HCEC 1CT (cell line): Measurements from ENCODE around the gene NKIRAS2.

ENCODE experiments used
- DNase-seq: peaks from one replicate; pipeline ENCODE4 v3.0.0-alpha.2; 2017

NKIRAS2 gene

DNA sequence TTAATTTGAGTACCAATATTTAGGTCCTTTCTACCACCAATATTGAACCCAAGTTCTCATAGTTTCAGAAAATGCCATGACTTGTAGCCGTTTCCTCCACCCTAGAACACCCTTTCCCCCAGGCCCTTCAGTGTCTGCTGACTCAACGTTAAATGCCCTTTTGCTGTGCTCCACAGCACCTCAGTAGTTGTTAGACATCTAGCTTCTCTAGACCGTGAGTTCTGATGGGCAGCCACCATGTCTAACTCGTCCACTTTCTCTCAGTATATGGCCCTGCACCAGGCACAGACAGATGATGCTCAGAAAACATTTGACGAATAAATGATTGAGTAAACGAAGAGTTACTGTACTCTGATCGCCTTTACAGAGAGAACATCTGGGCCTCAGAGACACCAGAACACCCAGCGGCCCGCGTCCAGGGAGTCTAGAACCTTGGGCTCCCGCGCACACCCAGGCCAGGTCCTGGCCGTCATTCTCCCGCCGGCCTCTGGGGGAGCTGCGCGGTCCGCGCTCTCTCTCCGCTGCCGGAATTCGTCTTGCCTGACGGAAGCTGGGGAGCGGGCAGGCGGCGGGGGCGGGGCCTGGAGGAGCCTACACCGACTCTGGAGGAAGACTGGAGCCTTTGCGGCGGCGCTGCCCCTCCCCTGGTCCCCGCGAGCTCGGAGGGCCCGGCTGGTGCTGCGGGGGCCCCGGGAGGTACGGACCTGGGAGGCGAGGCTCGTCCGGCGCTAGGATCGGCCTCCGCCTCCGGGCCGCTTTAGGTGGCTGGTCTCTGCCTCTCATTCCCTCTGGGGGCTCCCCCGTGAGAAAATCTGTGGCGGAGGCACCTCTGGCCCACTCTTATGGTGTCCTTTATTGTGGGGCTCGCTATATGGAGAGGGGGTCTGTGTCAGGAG lies at the start of gene NKIRAS2:
TSS of gene NKIRAS2 (plus strand) at position 582 of the 896 bp plus-strand sequence. CDS start 1,488 bp downstream, outside the sequence.
- DNase-seq: peak; percentile 91

DNA sequence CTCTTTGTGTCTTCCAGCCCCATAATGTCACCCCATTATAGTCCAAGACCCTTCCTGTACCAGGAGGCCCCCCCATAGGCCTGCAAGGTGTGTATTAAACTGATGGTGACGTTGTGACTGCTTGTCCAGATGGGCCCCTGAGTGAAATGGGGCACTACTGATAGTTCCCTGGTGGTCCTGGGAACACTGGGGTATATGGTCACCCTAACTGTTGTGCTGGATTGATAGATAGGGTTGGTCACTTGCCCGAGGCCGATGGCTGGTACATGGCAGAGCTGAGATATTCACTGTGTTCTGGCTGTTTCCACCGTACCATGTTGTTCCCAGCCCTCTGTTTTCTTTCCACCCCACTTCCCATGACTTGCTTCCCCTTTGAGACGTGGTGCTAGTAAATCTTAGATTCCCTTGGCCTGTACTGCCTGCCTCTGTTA lies 49.0 kb upstream of the NKIRAS2 start:
- DNase-seq: no peak

DNA sequence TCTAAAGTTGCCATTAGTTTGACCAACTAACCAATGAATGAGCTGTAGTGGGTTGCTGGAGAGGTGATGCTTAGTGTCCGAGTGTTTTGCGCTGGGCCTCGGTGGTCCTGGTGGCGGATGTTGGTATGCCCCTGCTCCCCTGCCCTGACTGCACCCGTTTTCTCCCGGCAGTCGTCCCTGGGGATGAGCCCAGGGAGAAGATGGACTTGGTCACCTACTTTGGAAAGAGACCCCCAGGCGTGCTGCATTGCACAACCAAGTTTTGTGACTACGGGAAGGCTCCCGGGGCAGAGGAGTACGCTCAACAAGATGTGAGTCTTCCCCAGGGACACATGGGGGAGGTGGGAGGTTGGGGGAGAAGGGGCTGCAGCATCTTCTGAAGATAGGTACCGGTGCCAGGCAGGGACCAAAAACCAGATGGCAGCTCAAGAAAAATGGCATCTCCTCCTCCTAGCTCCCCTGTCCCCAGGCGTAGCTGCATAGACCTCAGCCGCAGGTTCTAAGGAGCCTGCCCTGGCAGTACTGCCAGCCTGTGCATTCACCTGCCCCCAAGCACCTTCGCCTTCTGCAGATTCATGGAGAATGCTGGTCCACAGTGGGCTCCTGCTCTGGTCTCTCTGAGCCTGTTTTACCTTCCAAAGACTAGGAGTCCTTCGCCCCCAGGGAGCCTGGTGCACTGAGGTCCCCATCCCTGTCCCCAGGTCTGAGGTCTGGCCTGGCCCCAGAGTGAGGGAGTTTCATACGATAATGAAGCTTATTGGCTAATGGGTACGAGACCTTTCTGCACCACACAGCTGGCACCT lies 48.0 kb upstream of the NKIRAS2 start:
- DNase-seq: no peak

DNA sequence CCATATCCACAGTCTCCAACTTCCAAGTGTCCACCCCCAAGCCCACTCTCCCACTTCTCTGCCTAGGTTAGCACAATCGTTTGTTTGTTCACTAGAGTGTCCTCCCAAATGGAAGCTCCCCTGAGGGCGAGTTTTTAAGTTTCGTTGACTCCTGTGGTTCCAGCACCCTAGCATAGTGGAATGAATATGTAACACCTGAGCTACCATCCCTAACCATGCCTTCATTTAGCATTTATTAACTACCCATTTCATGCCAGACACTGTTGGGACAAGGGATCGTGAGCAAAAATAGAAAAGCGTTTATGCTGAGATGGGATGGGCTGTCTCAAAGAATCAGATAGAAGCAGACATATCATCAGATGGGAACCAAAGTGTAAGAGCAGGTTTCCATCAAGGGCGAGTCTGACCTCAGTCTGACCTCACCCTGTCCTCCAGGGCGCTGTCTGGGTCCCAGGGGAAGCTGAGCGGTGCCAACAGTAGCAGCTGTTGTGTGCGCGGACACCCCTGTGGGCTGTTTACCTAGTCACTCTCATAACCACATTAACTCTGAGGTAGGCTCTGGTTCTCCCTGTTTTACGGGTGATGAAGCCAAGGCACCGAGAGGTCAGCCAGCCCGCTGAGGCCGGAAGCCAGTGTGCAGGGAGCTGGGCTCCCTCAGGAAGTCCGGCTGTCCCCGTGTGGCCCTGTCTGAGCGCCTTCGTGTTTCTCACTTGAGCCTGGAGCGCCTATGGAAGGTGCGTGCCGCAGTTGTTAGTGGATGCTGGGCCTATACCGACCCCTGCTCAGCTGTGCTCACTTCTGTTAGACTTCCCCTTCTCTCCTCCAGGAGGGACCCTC lies 47.1 kb upstream of the NKIRAS2 start:
- DNase-seq: no peak

DNA sequence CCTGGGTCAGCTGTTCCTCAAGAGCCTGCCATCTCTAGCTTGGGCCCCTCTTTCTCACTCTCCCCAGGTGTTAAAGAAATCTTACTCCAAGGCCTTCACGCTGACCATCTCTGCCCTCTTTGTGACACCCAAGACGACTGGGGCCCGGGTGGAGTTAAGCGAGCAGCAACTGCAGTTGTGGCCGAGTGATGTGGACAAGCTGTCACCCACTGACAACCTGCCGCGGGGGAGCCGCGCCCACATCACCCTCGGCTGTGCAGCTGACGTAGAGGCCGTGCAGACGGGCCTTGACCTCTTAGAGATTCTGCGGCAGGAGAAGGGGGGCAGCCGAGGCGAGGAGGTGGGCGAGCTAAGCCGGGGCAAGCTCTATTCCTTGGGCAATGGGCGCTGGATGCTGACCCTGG lies 46.5 kb upstream of the NKIRAS2 start:
- DNase-seq: no peak

DNA sequence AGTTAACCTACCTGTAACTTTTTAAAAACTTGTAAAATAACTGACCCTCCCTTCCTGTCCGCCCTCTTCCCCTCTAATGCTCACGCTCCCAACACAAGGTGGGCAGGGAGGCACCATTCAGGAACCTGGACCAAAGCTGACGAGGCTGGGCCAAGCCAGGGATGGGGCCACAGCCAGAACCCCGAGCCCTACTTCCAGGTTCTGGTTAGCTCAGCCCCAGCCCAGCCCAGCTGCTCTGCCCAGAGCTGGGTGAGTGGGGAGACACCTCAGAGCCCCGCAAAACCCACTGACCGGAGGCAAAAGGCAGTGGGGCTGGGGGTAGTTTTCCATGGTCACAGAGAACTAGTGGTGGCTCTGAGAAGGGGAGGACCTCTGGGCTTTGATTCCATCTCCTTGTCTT lies 45.9 kb upstream of the NKIRAS2 start:
- DNase-seq: no peak

DNA sequence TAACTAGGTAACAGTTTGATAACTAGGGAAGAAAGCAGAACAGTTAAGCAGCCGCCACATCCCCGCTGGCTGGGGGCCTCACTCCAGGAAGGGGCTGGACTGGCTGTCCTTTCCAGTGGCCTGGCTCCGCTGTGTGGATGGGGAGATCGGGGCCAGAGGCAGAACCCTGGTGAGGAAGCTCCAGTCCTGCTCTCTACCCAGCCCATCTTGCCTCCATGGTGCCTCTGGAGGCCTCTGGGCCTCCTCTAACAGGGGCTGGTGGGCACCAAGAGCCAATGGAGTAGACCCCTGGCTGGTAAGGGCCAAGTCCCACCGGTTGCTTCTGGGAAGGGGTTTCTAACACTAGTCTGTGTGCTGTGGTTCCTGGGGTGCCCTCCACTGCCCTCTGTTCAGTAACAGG lies 45.2 kb upstream of the NKIRAS2 start:
- no peak for DNase-seq

DNA sequence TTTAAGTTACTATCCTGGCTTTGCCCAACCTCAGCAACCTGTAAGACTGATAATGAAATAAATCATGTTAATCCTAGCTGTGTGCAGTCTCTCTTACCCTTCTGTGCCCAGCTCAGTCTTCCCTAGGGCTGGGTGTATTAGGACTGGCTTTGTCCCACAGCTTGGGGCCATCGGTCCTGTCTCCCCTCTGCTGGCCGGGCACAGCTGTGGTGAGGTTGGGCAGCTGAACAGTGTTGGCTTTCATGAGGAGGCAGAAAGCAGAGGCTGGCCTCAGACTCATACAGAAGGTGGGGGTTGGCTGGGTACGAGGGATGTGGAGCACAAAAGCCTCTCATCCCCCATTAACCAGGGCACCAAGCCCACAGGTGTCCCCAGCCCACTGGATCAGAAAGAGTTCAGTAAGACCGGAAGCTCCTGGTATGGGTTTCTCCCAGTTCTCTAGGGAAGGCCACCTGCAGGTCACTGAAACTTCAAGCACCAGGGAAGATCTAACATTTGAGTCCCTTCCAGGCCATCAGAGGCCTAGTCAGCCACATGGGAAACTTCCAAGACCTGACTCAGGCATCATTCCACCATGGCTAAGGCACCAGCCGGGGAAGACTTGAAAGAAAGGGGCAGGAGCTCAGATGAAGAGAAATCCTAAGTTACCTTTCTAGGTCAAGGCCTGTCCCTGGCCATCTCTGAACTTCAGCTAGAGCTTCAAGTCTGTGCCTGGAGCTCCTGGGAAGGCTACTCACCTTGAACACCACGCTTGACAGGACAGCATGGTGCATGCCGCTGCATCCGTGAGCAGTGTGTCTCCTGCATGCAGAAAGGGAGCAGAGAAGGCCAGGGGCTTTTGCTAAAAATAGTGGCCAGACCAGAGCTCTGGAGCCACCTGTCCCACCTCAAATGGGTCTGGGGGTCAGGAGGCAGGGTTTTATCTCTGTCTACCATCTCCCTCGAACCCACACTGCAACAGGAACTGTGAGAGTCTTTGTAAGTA lies 44.5 kb upstream of the NKIRAS2 start:
- no peak for DNase-seq

DNA sequence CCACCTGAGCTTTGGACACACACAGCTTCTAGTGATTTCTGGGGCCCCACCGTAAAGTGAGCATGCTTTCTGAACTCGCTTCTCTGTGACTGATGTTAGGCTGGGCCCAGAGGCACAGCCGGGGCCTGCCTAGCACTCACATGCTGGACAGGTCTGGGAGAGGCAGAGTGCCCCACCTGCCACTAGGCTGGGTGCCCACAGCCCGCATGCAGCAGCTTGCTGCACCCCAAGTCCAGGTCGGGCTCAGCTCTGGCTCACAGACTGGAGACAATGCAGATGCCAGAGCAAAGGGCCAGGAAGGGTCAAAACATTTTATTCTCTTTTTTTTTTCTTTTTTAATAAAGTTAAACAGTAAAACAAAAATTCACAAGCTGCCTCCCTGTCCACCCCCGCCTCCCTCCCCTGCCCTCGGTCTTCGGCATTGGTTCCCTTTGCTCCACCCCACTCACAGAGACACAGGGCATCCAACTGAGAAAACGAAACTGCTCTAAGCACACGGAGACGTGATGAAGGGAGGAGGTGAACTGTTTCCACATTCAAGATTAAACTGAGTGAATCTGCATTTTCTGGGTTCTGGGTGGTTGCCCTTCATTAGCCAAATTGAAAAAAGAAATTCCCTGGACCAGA lies 43.6 kb upstream of the NKIRAS2 start:
- no peak for DNase-seq

DNA sequence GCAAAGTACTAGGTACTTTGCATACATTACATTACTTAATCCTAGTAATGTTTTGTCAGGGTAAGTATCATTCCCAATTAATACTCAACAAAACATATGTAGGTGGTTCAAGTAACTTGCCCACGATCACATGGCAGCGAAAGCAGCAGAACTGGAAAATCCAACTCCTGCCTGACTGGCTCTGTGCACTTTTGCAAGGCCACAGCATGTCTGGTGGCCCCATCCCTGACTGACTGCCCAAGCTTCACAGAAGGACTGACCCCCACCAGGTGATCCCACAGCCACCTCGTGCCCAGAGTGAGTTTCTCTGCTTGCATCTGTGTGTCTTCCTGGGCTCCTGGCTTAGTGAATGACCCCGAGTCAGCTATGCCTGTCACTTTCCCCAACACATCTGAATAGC lies 41.9 kb upstream of the NKIRAS2 start:
- DNase-seq: no peak

DNA sequence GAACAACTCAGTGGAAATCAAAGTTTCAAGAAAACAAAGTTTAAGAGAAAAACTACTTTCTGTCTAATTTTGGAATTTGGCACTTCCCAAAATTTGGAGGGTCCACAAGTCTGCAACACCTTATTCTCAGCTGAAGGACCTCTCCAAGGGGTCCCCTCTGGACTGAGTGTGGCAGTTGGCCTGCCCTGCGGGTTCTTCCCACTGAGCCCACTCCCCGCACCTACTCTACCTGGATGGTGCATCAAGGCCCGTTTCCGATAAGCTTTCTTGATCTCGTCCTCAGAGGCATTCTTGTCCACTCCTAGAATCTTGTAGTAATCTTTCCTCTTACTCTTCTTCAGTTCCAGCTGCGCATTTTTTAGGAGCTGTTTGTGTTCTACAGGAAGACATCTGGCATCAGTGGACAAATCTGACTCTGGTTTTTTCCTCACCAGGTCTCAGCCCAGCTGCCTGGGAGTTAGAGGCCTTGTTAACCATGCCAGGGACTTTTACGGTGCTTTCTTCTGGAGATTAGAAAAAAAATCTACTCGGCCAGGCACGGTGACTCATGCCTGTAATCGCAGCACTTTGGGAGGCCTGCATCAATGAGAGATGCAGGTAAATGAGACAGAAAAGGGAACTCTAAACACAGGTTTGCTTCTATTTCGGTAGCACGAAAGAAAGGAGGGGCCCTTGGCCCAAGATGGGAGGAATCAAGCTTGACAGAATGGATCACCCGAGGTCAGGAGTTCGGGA lies 37.7 kb upstream of the NKIRAS2 start:
- DNase-seq: no peak

DNA sequence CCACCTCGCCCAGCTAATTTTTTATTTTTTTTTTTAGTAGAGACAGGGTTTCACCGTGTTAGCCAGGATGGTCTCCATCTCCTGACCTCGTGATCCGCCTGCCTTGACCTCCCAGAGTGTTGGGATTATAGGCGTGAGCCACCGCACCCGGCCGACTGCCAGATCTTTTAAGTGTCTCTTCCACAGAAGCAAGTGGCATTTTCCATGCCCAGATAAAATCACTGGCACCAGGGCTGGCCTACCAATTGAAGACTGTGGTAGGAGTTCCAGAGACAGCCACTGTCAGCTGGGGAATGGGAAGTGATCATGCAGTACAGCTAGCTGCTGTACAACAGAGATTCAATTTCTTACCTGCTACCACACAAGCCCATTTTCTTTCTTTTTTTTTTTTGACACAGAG lies 35.4 kb upstream of the NKIRAS2 start:
- DNase-seq: no peak

DNA sequence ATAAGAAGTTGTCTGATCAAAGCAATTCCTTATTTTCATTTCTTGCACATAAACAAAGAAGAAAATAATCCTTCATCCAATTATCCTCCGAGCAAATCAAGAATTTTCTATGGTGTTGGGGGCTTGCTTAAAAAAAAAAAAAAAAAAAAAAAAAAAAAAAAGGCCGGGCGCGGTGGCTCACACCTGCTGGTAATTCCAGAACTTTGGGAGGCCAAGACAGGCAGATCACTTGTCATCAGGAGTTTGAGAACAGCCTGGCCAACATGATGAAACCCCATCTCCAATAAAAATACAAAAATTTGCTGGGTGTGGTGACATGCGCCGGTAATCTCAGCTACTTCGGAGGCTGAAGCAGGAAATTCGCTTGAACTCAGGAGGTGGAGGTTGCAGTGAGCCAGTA lies 34.0 kb upstream of the NKIRAS2 start:
- no peak for DNase-seq

DNA sequence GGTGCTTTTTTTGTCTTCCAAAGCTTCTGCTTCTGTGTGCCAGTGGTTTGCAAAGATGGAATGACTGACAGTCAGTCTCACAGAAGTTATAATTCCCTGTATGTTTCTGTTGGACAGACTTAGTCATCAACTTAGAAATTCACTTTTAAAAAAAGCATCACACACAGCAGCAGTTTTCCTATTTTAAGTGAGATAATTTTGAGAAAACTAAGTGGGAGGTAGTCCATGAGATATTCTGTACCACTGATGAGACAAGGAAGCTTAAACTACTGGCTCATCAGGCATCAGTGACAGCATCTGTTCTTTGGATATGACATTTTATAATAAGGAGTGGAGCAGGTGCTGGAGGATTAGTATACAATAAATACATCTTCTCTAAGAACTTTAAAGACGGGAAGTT lies 33.3 kb upstream of the NKIRAS2 start:
- DNase-seq: no peak

DNA sequence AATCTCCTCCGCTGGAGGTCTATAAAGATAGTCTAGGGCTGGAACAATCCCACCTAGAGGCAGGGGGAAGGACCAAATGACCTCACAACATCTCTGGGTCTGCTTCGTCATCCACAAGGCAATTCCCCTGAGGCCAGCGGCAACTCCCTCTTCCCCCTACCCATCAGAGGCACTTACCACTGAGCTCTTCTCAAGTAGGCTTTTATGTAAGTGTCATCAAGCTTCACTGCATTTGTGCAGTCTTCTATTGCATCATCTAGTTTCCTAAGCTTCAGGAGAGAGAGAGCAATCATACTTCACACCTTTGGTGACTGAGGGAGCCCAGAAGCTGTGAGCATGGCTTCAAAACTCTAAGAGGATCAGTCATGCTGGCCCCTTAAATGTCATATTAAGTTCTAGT lies 32.2 kb upstream of the NKIRAS2 start:
- no peak for DNase-seq

DNA sequence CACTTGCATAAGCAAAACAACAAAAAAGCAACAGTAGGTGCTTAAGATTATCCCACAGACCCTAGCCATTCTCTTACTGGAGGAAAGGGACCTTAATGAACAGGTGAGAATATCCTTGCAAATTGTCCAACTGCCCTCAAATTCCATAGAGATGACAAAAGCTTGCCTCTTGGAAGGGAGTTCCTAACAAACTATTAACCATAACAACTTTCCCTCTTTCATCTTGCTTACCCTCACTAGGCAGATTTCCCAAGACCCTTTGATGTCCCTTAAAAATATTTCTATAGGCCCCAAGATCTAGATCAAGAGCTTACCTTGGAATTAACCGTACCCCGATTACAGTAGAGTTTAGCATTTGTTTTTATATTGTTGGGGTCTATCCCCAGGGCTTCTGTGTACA lies 31.5 kb upstream of the NKIRAS2 start:
- DNase-seq: no peak

DNA sequence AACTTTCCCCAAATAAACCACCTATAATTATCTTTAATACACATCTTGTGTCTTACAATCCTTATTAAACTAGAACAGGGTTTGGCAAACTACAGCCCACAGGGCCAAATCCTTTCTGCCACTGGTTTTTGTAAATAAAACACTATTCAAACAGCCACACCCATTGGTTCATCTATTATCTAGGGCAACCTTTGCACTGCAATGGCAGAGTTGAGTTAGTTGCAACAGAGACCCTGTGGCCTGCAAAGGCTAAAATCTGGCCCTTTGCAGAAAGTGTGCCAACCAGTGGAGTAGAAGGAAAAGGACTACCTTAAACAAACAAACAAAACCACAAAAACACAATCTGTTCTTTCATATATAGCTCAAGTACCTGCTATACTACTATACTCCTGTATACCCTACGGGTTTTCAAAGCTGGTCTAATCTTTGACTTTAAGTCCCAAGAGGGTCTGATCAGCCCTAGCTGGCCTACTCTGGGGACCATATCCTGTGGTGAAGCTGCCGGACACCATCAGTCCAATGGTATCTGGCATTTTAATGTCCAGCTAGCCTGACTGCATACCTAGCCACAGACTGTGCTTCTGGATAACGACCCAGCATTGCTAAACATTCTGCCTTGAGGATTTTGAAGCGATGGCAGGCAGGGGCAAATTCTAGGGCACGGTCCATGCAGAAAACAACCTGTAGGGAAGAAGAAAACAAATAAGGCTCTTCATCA lies 30.0 kb upstream of the NKIRAS2 start:
- DNase-seq: no peak

DNA sequence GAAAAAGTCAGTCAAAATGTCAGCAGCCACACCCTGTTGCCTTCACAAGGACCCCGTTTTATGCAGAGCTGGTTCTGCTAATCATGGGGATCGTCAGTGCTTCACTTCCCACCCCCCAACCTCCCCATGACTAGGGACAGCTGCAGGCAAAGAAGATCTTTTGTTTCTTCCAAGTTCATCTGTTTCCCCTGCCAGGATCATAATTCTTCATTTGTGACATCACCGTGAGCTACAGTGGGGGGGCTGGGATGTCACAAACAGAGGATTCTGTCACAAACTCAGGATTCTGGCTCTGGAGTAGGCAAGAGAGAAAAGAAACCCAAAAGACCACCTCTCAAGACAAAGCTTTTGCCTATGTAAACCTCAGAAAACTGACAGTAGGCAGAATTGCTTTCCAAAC lies 27.3 kb upstream of the NKIRAS2 start:
- no peak for DNase-seq

DNA sequence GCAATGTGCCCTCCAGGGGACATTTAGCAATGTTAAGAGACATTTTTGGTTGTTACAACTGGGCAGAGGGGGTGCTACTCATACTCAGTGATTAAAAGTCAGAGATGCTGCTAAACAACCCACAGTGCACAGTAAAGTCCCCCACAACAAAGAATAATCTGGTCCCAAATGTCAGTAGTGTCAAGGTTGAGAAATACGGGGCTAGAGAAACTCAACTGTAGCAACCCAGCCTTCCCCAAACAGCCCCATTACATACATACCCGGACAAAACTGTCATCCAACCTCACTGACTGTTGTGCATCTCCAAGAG lies 23.1 kb upstream of the NKIRAS2 start:
- DNase-seq: no peak

DNA sequence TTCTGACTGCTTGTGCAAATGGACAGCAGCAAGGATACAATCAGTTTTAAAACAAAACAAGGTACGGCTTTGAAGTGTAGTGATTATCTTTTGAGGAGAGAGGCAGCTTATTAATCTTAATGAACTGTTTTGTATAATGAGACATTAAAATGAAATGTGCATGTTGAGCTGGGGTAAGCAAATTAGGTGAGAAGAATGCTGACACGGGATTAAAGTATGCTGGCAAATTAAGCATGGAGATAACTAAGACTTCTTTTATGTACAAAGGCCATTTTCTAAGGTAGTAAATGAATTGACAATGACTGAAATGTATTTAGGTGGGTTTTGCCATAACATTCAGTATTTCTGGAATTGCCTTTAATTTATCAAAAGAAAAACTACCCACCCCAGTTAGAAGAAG lies 21.4 kb upstream of the NKIRAS2 start:
- DNase-seq: no peak
